Activated CD8-positive, alpha-beta T cell treated with anti-CD3 and anti-CD28 coated beads for 36 hours (primary cell): ENCODE results near the gene CWC27. TPM values are rescaled to one million over a fixed set of nuclear protein-coding genes. Genes with fewer than 3 reads are reported as not detected.
A peak's percentile ranks its signal among the peaks of the same experiment; 100 is the strongest.

Source experiments
- ATAC-seq: fragments of 200-7000 bp; cut with Tn5 transposase; one replicate; pipeline ENCODE4 v1.10.0; 2021; ENCODE audit warnings: mild to moderate bottlenecking, moderate library complexity
- CTCF ChIA-PET: fragments of 350-600 bp; sonication (Branson Sonifier 250); formaldehyde crosslinking; loops from one replicate; lab custom pipeline; 2021; ENCODE audit warnings: antibody characterized with exemption; lab: Charles Lee
- POLR2A ChIA-PET: fragments of 350-600 bp; sonication (Branson Sonifier 250); formaldehyde crosslinking; loops from one replicate; lab custom pipeline; 2021; ENCODE audit warnings: antibody characterized with exemption; lab: Charles Lee
- DNase-seq: peaks from one replicate; pipeline ENCODE4 v3.0.0-alpha.2; 2020
- H3K27ac Mint-ChIP-seq: one replicate; pipeline ENCODE4 v1.8.0; 2021; ENCODE audit warnings: mild to moderate bottlenecking, mixed read lengths
- H3K27me3 Mint-ChIP-seq: one replicate; pipeline ENCODE4 v1.8.0; 2021; ENCODE audit warnings: mixed read lengths
- H3K36me3 Mint-ChIP-seq: one replicate; pipeline ENCODE4 v1.8.0; 2021; ENCODE audit warnings: low read depth, mixed read lengths
- H3K4me1 Mint-ChIP-seq: one replicate; pipeline ENCODE4 v1.8.0; 2021; ENCODE audit warnings: low read depth, mixed read lengths
- H3K4me3 Mint-ChIP-seq: one replicate; pipeline ENCODE4 v1.8.0; 2021; ENCODE audit warnings: mild to moderate bottlenecking, moderate library complexity, mixed read lengths
- H3K9me3 Mint-ChIP-seq: one replicate; pipeline ENCODE4 v1.8.0; 2021; ENCODE audit warnings: mixed read lengths
- CTCF ChIP-seq: fragments of 200-600 bp; IDR thresholded peaks from one replicate; pipeline ENCODE4 v1.8.0; 2022; ENCODE audit warnings: antibody characterized with exemption, mild to moderate bottlenecking
- intact Hi-C: fragments of 100-400 bp; cut with micrococcal nuclease; formaldehyde crosslinking; loops from one replicate; pipeline ENCODE4 v1.10.0; 2022
- total RNA-seq, 2 experiments: library from RNA; stranded (reverse); gene quantifications; one replicate each; pipeline ENCODE4 v1.2.3, GENCODE V29; 2021

The CWC27 gene
- total RNA-seq, 2 experiments from 2014 or later = 32.3 to 38.1 TPM

- ATAC-seq = no peak
- intact Hi-C loops = no loop called here
- no peaks in the 10 kb centered on the region for H3K9me3 Mint-ChIP-seq
These were observed 203.9 kb downstream of the CWC27 start for GRCh38 chr5:64972591-64972990.

GRCh38 chr5:64973215-64973614, 204.5 kb downstream of the CWC27 start:
- H3K27ac Mint-ChIP-seq = no peak overlapping the region
- no peak for TF ChIP-seq CTCF
- no peak overlapping the region for H3K4me3 Mint-ChIP-seq
- ChIA-PET CTCF (interaction anchor here (1.1 kb wide), 1 partner anchor 8 kb away, joined by 3 read pairs; no protein-coding TSS in a partner anchor), POLR2A (no interaction called here)
- intact Hi-C loops = no loop called here
- H3K27me3 Mint-ChIP-seq = no peaks in the 10 kb centered on the region
- ATAC-seq (no peak), DNase-seq (no peak)
- H3K4me1 Mint-ChIP-seq = peaks cover 2% of the 10 kb centered on the region
- H3K9me3 Mint-ChIP-seq = no peaks in the 10 kb centered on the region
- peaks cover 31% of the 10 kb centered on the region for H3K36me3 Mint-ChIP-seq

More at GRCh38 chr5:64972591-64972990, 203.9 kb downstream of the CWC27 start:
- H3K27ac Mint-ChIP-seq = no peak overlapping the region
- DNase-seq = no peak
- peaks cover 26% of the 10 kb centered on the region for H3K36me3 Mint-ChIP-seq
- H3K4me1 Mint-ChIP-seq = peaks cover 2% of the 10 kb centered on the region
- ChIA-PET CTCF (no interaction called here), POLR2A (no interaction called here)
- H3K27me3 Mint-ChIP-seq = no peaks in the 10 kb centered on the region
- H3K4me3 Mint-ChIP-seq = no peak overlapping the region
- no peak for TF ChIP-seq CTCF

- H3K4me1 Mint-ChIP-seq = no peaks in the 10 kb centered on the region
- H3K36me3 Mint-ChIP-seq = peaks cover 28% of the 10 kb centered on the region
- CTCF ChIA-PET = no interaction called here
- H3K27ac Mint-ChIP-seq = no peak overlapping the region
- DNase-seq (peak; percentile 11), ATAC-seq (peak; percentile 64)
- no peaks in the 10 kb centered on the region for H3K27me3 Mint-ChIP-seq
- POLR2A ChIA-PET = no interaction called here
- TF ChIP-seq CTCF = no peak
- no peaks in the 10 kb centered on the region for H3K9me3 Mint-ChIP-seq
- intact Hi-C loops = no loop called here
- H3K4me3 Mint-ChIP-seq = no peak overlapping the region
These were observed 209.0 kb downstream of the CWC27 start for GRCh38 chr5:64977779-64978178.

GRCh38 chr5:64978546-64978945, 209.8 kb downstream of the CWC27 start:
- Mint-ChIP-seq H3K36me3 (peaks cover 21% of the 10 kb centered on the region), H3K27me3 (no peaks in the 10 kb centered on the region), H3K4me1 (no peaks in the 10 kb centered on the region), H3K4me3 (no peak overlapping the region), H3K27ac (no peak overlapping the region), H3K9me3 (no peaks in the 10 kb centered on the region)
- POLR2A ChIA-PET = no interaction called here
- no peak for DNase-seq
- intact Hi-C loops = no loop called here
- CTCF ChIA-PET = no interaction called here
- TF ChIP-seq CTCF = no peak
- ATAC-seq = no peak

GRCh38 chr5:64979531-64979930, 210.8 kb downstream of the CWC27 start:
- H3K36me3 Mint-ChIP-seq = peaks cover 14% of the 10 kb centered on the region
- ChIA-PET CTCF (no interaction called here), POLR2A (no interaction called here)
- no peak for ATAC-seq
- intact Hi-C loops = no loop called here
- no peak for TF ChIP-seq CTCF
- no peak for DNase-seq
- no peaks in the 10 kb centered on the region for H3K27me3 Mint-ChIP-seq
- H3K27ac Mint-ChIP-seq = no peak overlapping the region
- no peaks in the 10 kb centered on the region for H3K4me1 Mint-ChIP-seq
- no peak overlapping the region for H3K4me3 Mint-ChIP-seq
- H3K9me3 Mint-ChIP-seq = no peaks in the 10 kb centered on the region
